GF-D8 (cell line): Measurements from ENCODE around the gene MEI4.

Experiments
- DNase-seq: peaks from one replicate; lab custom pipeline; 2025; lab: John Stamatoyannopoulos, UW

The MEI4 gene

DNA sequence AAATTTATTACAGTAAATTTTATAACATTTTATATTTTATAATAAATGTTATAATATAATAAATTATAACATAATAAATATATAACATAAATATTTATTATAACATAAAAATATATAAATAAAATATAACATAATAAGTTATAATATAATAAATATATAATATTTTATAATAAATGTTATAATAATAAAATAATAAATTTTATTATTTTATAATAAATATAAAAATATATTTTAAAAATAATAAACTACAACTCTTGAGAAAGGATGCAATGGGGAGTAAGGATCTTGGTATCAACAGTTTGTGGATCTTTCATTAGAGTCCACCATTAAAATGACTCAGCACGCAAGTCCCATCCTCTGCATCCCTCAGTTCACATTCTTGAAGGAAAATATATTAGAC is 312.6 kb downstream of the MEI4 start:
- no peak for DNase-seq

DNA sequence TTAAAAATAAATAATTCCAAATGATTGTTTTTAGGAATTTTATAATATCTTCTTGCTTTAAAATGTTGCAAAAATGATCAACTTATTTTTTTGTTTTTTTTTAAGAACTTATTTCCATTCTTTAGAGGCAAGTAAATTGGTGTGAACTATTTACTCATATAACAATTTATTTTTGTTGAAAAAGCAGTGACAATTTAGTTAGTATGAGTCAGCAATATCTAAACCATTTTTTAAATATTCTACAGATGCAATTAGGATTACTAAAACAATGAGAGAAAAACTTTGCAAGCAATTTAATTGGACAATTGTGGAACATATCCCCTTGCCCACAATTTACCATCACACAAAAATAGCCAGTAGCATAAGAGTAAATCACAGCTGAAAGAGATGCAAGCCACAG is 319.5 kb downstream of the MEI4 start:
- no peak for DNase-seq
